Stimulated activated memory B cell treated with anti-CD40 and anti-IgM and Interleukin-4, amounts not matched to agents 10 μg/mL and 1 μg/mL and 100 μg/mL, for 72 hours (primary cell): ENCODE measurements around the gene COBLL1.
"Not testable (repeated sequence)": the region's sequence is repeated elsewhere in the genome, so short reads cannot be mapped to it uniquely, and the experiment has no call there.

ENCODE experiments used
- ATAC-seq: fragments of 150-1000 bp; cut with Tn5 transposase; 2 replicates; pipeline ENCODE4 v1.10.0; 2021
- H3K27ac Mint-ChIP-seq: one replicate; pipeline ENCODE4 v1.8.0; 2022; ENCODE audit warnings: mild to moderate bottlenecking, mixed read lengths
- H3K27me3 Mint-ChIP-seq: one replicate; pipeline ENCODE4 v1.8.0; 2022; ENCODE audit warnings: mixed read lengths
- H3K36me3 Mint-ChIP-seq: one replicate; pipeline ENCODE4 v1.8.0; 2022; ENCODE audit warnings: mixed read lengths
- H3K4me1 Mint-ChIP-seq: one replicate; pipeline ENCODE4 v1.8.0; 2022; ENCODE audit warnings: mixed read lengths
- H3K4me3 Mint-ChIP-seq: one replicate; pipeline ENCODE4 v1.8.0; 2022; ENCODE audit warnings: mild to moderate bottlenecking, moderate library complexity, mixed read lengths
- H3K9me3 Mint-ChIP-seq: one replicate; pipeline ENCODE4 v1.8.0; 2022; ENCODE audit warnings: mixed read lengths

Gene COBLL1

GRCh38 chr2:164868563-164869419 is 27.2 kb upstream of the COBLL1 start:
- Mint-ChIP-seq H3K27ac (peak overlapping the region; percentile 71), H3K4me3 (no peak overlapping the region), H3K27me3 (no peaks in the 10 kb centered on the region)

GRCh38 chr2:164867779-164868397 is 26.3 kb upstream of the COBLL1 start:
- ATAC-seq: no peak
- H3K36me3 Mint-ChIP-seq: no peaks in the 10 kb centered on the region
- H3K9me3 Mint-ChIP-seq: peaks cover 2% of the 10 kb centered on the region
- no peaks in the 10 kb centered on the region for H3K27me3 Mint-ChIP-seq
- H3K4me3 Mint-ChIP-seq: no peak overlapping the region
- peaks cover 34% of the 10 kb centered on the region for H3K4me1 Mint-ChIP-seq
- H3K27ac Mint-ChIP-seq: peak overlapping the region; percentile 71

More at GRCh38 chr2:164868563-164869419, 27.2 kb upstream of the COBLL1 start:
- H3K4me1 Mint-ChIP-seq: peaks cover 34% of the 10 kb centered on the region
- peaks cover 2% of the 10 kb centered on the region for H3K9me3 Mint-ChIP-seq
- ATAC-seq: no peak
- no peaks in the 10 kb centered on the region for H3K36me3 Mint-ChIP-seq

- not testable (repeated sequence) for H3K9me3 Mint-ChIP-seq, H3K36me3 Mint-ChIP-seq, H3K27me3 Mint-ChIP-seq
- Mint-ChIP-seq H3K4me3 (peak overlapping the region; percentile 27), H3K4me1 (peaks cover 34% of the 10 kb centered on the region), H3K27ac (peak overlapping the region; percentile 88)
- ATAC-seq: peak; percentile 78
Measured at GRCh38 chr2:164866381-164866780, 24.8 kb upstream of the COBLL1 start.

GRCh38 chr2:164860694-164861042 is 19.0 kb upstream of the COBLL1 start:
- no peak overlapping the region for H3K4me3 Mint-ChIP-seq

DNA sequence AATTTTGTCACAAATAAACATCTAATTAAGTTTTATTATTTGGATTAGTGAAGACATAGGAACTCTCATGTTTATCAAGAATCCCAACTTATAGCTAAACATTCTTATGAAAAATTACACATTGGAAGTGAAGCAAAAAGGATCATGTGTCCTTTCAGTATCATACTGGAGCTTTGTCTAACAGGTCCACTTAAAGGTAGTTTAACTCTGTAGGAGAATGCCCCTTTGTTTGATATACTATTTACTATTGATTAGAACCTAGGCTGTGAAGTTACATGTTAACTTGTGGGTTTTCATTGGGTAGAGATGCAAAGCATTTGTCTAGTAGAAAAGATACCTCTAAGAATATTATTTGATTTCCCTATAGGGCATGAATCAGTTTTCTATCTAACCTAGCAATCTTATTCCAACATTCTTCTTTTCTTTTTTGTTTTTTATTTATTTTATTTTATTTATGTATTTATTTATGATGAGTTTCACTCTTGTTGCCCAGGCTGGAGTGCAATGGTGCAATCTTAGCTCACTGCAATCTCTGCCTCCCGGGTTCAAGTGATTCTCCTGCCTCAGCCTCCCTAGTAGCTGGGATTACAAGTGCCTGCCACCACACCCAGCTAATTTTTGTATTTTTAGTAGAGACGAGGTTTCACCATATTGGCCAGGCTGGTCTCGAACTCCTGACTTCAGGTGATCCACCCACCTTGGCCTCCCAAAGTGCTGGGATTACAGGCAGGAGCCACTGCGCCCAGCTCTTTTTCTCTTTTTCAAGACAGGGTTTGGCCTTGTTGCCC is 18.5 kb upstream of the COBLL1 start:
- not testable (repeated sequence) for H3K9me3 Mint-ChIP-seq

More at GRCh38 chr2:164860694-164861042, 19.0 kb upstream of the COBLL1 start:
- Mint-ChIP-seq H3K4me1 (peaks cover 3% of the 10 kb centered on the region), H3K9me3 (peaks cover 2% of the 10 kb centered on the region), H3K27ac (no peak overlapping the region), H3K27me3 (no peaks in the 10 kb centered on the region), H3K36me3 (no peaks in the 10 kb centered on the region)
- no peak for ATAC-seq

GRCh38 chr2:164859251-164859818 is 17.7 kb upstream of the COBLL1 start:
- ATAC-seq: no peak
- H3K27me3 Mint-ChIP-seq: no peaks in the 10 kb centered on the region
- no peak overlapping the region for H3K27ac Mint-ChIP-seq
- no peak overlapping the region for H3K4me3 Mint-ChIP-seq
- no peaks in the 10 kb centered on the region for H3K36me3 Mint-ChIP-seq
- no peaks in the 10 kb centered on the region for H3K9me3 Mint-ChIP-seq
- no peaks in the 10 kb centered on the region for H3K4me1 Mint-ChIP-seq

More for the DNA sequence above, 18.5 kb upstream of the COBLL1 start:
- H3K4me3 Mint-ChIP-seq, H3K27ac Mint-ChIP-seq, H3K4me1 Mint-ChIP-seq, ATAC-seq, H3K36me3 Mint-ChIP-seq, H3K27me3 Mint-ChIP-seq: not testable (repeated sequence)

GRCh38 chr2:164852086-164852485 is 10.5 kb upstream of the COBLL1 start:
- ATAC-seq: no peak
- no peak overlapping the region for H3K4me3 Mint-ChIP-seq
- H3K4me1 Mint-ChIP-seq: peaks cover 16% of the 10 kb centered on the region
- no peaks in the 10 kb centered on the region for H3K36me3 Mint-ChIP-seq
- no peaks in the 10 kb centered on the region for H3K27me3 Mint-ChIP-seq
- no peaks in the 10 kb centered on the region for H3K9me3 Mint-ChIP-seq
- H3K27ac Mint-ChIP-seq: no peak overlapping the region

GRCh38 chr2:164850235-164850634 is 8.6 kb upstream of the COBLL1 start:
- Mint-ChIP-seq H3K27me3 (no peaks in the 10 kb centered on the region), H3K27ac (no peak overlapping the region), H3K4me3 (peak overlapping the region; percentile 10), H3K4me1 (peaks cover 16% of the 10 kb centered on the region), H3K9me3 (no peaks in the 10 kb centered on the region), H3K36me3 (no peaks in the 10 kb centered on the region)
- ATAC-seq: peak; percentile 57

DNA sequence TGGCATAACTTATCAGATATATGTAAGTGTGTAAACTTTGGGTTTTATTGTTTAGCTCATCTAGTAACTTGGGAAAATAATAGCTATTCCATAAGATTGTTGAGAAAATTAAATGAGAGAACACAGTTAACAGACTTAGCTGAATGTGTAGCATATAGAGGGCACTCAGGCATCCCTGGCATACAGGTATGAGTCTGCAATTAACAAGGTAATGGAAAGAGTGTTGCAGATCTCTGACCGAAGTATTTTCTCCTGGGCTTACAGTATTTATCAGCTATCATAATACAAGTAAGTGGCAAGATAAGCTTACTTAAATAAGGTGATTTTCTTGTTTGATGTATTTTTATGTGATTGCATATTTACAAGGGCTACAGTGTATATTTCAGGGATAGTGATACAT is 7.9 kb upstream of the COBLL1 start:
- Mint-ChIP-seq H3K9me3 (no peaks in the 10 kb centered on the region), H3K4me1 (peaks cover 16% of the 10 kb centered on the region), H3K27ac (no peak overlapping the region), H3K36me3 (no peaks in the 10 kb centered on the region), H3K27me3 (no peaks in the 10 kb centered on the region), H3K4me3 (no peak overlapping the region)
- no peak for ATAC-seq

- Mint-ChIP-seq H3K27me3 (no peaks in the 10 kb centered on the region), H3K4me1 (peaks cover 16% of the 10 kb centered on the region)
Measured at GRCh38 chr2:164847981-164848741, 6.5 kb upstream of the COBLL1 start.

DNA sequence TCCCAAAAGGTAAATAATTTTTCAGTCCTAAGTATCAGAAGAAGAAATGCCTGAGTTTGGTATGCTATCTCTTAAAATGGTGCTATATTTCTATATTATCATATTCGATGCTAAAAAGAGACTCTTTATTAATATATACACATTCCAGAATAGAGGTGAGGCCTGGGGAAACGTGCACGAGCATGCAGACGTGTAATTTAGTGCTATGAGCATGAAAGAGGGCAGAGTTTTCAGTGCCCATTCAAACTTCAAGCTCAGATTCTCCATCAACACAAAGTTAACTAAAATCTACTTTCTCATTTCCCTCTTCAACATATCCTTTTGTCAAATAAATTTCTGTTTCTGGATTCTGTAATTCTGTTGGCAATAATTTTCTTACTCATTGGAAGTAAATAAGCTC is 5.7 kb upstream of the COBLL1 start:
- no peak for ATAC-seq
- H3K4me1 Mint-ChIP-seq: peaks cover 16% of the 10 kb centered on the region
- no peak overlapping the region for H3K27ac Mint-ChIP-seq

More at GRCh38 chr2:164847981-164848741, 6.5 kb upstream of the COBLL1 start:
- Mint-ChIP-seq H3K9me3 (no peaks in the 10 kb centered on the region), H3K27ac (no peak overlapping the region), H3K4me3 (no peak overlapping the region), H3K36me3 (no peaks in the 10 kb centered on the region)
- no peak for ATAC-seq

GRCh38 chr2:164846276-164846675 is 4.7 kb upstream of the COBLL1 start:
- no peak for ATAC-seq
- no peak overlapping the region for H3K27ac Mint-ChIP-seq
- peaks cover 16% of the 10 kb centered on the region for H3K4me1 Mint-ChIP-seq
- H3K9me3 Mint-ChIP-seq: no peaks in the 10 kb centered on the region
- H3K36me3 Mint-ChIP-seq: no peaks in the 10 kb centered on the region
- no peaks in the 10 kb centered on the region for H3K27me3 Mint-ChIP-seq
- H3K4me3 Mint-ChIP-seq: no peak overlapping the region

More for the DNA sequence above, 5.7 kb upstream of the COBLL1 start:
- Mint-ChIP-seq H3K36me3 (no peaks in the 10 kb centered on the region), H3K9me3 (no peaks in the 10 kb centered on the region), H3K4me3 (no peak overlapping the region), H3K27me3 (no peaks in the 10 kb centered on the region)

DNA sequence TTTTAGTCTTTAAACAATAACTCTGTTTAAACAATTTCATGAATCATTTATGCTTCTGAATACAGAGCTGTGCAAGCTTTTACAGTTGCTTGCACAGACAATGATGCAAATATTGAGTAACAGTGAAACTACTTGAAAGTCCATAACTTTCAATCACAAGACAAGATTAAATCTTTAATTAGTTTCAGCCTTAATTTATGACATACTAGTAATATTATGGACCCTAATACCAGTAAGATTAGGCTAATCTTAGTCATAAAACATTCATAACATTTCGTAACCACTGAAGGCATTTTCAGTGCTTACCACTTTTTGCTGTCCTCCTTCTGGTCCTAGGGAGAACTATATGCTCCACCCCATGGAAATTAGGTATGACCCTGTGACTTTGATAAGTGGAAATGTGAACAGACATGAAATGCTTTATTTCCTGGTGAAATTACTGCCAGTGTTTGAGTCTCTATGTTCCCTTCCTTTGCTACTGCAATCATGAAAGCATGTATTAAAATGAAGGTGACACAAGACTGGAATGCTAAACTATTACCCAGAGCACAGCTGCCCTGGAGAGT is 1.8 kb upstream of the COBLL1 start:
- Mint-ChIP-seq H3K27ac (no peak overlapping the region), H3K4me1 (peaks cover 17% of the 10 kb centered on the region), H3K36me3 (no peaks in the 10 kb centered on the region), H3K27me3 (no peaks in the 10 kb centered on the region), H3K4me3 (no peak overlapping the region), H3K9me3 (no peaks in the 10 kb centered on the region)
- no peak for ATAC-seq

GRCh38 chr2:164842624-164842966 is 972 bp upstream of the COBLL1 start:
- Mint-ChIP-seq H3K9me3 (no peaks in the 10 kb centered on the region), H3K27ac (no peak overlapping the region), H3K4me3 (no peak overlapping the region), H3K4me1 (peaks cover 17% of the 10 kb centered on the region), H3K36me3 (no peaks in the 10 kb centered on the region), H3K27me3 (no peaks in the 10 kb centered on the region)
- no peak for ATAC-seq
